Neural progenitor cell (in vitro differentiated cells): Measurements from ENCODE around the gene APOL5. TPM values are rescaled to one million over a fixed set of nuclear protein-coding genes. Genes with fewer than 3 reads are reported as not detected.
"Not testable (repeated sequence)": the region's sequence is repeated elsewhere in the genome, so short reads cannot be mapped to it uniquely, and the experiment has no call there.

Experiments used
- DNase-seq: peaks from one replicate; pipeline ENCODE4 v3.0.0-alpha.2; 2016; ENCODE audit warnings: low spot score
- H2AFZ ChIP-seq: fragments of 200-600 bp; sonication (generic); replicated peaks from 2 replicates; pipeline ENCODE4 v1.6.1; 2016; ENCODE audit warnings: antibody characterized with exemption
- H3F3A ChIP-seq: fragments of 200-600 bp; sonication (generic); 2 replicates; pipeline ENCODE4 v1.6.1; 2016; ENCODE audit warnings: antibody characterized with exemption, low read depth
- H3K27ac ChIP-seq: fragments of 200-600 bp; sonication (generic); 2 replicates; pipeline ENCODE4 v1.5.1; 2016; ENCODE audit warnings: mild to moderate bottlenecking
- H3K27me3 ChIP-seq: fragments of 200-600 bp; sonication (generic); 2 replicates; pipeline ENCODE4 v1.6.1; 2016; ENCODE audit warnings: mild to moderate bottlenecking, moderate library complexity
- H3K36me3 ChIP-seq: fragments of 200-600 bp; sonication (generic); 2 replicates; pipeline ENCODE4 v1.5.1; 2016
- H3K4me1 ChIP-seq: fragments of 200-600 bp; sonication (generic); 2 replicates; pipeline ENCODE4 v1.6.1; 2016; ENCODE audit warnings: mixed run types
- H3K4me2 ChIP-seq: fragments of 200-600 bp; sonication (generic); 2 replicates; pipeline ENCODE4 v1.6.1; 2016
- H3K4me3 ChIP-seq: fragments of 200-600 bp; sonication (generic); 2 replicates; pipeline ENCODE4 v1.5.1; 2016
- H3K79me2 ChIP-seq: fragments of 200-600 bp; sonication (generic); 2 replicates; pipeline ENCODE4 v1.6.1; 2016; ENCODE audit warnings: low read depth
- H3K9ac ChIP-seq: fragments of 200-600 bp; sonication (generic); 2 replicates; pipeline ENCODE4 v1.6.1; 2016
- H3K9me3 ChIP-seq: fragments of 200-600 bp; sonication (generic); 2 replicates; pipeline ENCODE4 v1.5.1; 2016; ENCODE audit warnings: low read depth
- H4K20me1 ChIP-seq: fragments of 200-600 bp; sonication (generic); 2 replicates; pipeline ENCODE4 v1.6.1; 2016; ENCODE audit warnings: low read depth
- H3K27ac Mint-ChIP-seq: 3 replicates; pipeline ENCODE4 v1.8.0; 2021; ENCODE audit warnings: mixed read lengths
- H3K27me3 Mint-ChIP-seq: 2 replicates; pipeline ENCODE4 v1.8.0; 2022; ENCODE audit warnings: low read depth, mild to moderate bottlenecking, inconsistent platforms, moderate library complexity, mixed read lengths; ENCODE audit not compliant: insufficient read depth
- H3K36me3 Mint-ChIP-seq: 3 replicates; pipeline ENCODE4 v1.8.0; 2021; ENCODE audit warnings: mixed read lengths
- H3K4me1 Mint-ChIP-seq: 3 replicates; pipeline ENCODE4 v1.8.0; 2021; ENCODE audit warnings: mixed read lengths
- H3K4me3 Mint-ChIP-seq: 3 replicates; pipeline ENCODE4 v1.8.0; 2021; ENCODE audit warnings: mild to moderate bottlenecking, moderate library complexity, mixed read lengths
- H3K9me3 Mint-ChIP-seq: 3 replicates; pipeline ENCODE4 v1.8.0; 2020; ENCODE audit warnings: mixed read lengths
- EZH2 ChIP-seq: fragments of 200-600 bp; sonication (generic); IDR thresholded peaks from 2 replicates; pipeline ENCODE4 v1.6.1; 2017; ENCODE audit warnings: antibody characterized with exemption, mild to moderate bottlenecking, moderate library complexity
- EZH2phosphoT487 ChIP-seq: fragments of 200-600 bp; sonication (generic); IDR thresholded peaks from 2 replicates; pipeline ENCODE4 v1.6.1; 2017; ENCODE audit warnings: antibody characterized with exemption
- total RNA-seq: library from RNA; depleted of rRNA; stranded (reverse); fragments of >200 nt; gene quantifications from 2 replicates; pipeline ENCODE4 v1.2.3, GENCODE V29; 2015; ENCODE audit warnings: low replicate concordance
- TF ChIP-seq, protein P1 (sequence below): fragments of 200-600 bp; sonication (generic); IDR thresholded peaks from 2 replicates; pipeline ENCODE4 v1.5.1; 2017; ENCODE audit warnings: antibody characterized with exemption, mild to moderate bottlenecking

APOL5 gene, protein sequence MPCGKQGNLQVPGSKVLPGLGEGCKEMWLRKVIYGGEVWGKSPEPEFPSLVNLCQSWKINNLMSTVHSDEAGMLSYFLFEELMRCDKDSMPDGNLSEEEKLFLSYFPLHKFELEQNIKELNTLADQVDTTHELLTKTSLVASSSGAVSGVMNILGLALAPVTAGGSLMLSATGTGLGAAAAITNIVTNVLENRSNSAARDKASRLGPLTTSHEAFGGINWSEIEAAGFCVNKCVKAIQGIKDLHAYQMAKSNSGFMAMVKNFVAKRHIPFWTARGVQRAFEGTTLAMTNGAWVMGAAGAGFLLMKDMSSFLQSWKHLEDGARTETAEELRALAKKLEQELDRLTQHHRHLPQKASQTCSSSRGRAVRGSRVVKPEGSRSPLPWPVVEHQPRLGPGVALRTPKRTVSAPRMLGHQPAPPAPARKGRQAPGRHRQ
- not detected in 2 replicates for total RNA-seq

DNA sequence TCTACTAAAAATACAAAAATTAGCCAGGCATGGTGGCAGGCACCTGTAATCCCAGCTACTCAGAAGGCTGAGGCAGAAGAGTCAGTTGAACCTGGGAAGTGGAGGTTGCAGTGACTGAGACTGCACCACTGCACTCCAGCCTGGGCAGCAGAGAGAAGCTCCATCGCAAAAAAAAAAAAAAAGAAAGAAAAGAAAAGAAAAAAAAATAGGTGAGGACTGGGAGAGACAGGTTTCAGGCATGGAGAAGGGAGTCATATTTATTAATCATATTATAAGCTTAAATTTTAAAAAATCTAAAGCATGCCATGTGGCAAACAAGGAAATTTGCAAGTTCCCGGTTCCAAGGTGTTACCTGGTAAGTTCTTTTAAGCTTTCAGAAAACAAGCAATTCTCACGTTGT is at the start of gene APOL5:
Gene APOL5, plus strand, starts transcription at position 301 of the 400 bp plus-strand sequence. Its CDS starts 0 bp downstream, at position 301.
- no peaks in the 10 kb centered on the region for H3K79me2 ChIP-seq
- no peaks in the 10 kb centered on the region for H4K20me1 ChIP-seq
- H3K9me3 ChIP-seq: no peaks in the 10 kb centered on the region
- H3K27ac ChIP-seq: no peak within 1 kb of the TSS
- TF ChIP-seq, protein P1, sequence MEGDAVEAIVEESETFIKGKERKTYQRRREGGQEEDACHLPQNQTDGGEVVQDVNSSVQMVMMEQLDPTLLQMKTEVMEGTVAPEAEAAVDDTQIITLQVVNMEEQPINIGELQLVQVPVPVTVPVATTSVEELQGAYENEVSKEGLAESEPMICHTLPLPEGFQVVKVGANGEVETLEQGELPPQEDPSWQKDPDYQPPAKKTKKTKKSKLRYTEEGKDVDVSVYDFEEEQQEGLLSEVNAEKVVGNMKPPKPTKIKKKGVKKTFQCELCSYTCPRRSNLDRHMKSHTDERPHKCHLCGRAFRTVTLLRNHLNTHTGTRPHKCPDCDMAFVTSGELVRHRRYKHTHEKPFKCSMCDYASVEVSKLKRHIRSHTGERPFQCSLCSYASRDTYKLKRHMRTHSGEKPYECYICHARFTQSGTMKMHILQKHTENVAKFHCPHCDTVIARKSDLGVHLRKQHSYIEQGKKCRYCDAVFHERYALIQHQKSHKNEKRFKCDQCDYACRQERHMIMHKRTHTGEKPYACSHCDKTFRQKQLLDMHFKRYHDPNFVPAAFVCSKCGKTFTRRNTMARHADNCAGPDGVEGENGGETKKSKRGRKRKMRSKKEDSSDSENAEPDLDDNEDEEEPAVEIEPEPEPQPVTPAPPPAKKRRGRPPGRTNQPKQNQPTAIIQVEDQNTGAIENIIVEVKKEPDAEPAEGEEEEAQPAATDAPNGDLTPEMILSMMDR: no peak
- no peak for TF ChIP-seq EZH2phosphoT487
- H3K27me3 ChIP-seq: no peaks in the 10 kb centered on the region
- no peaks in the 10 kb centered on the region for H3K4me1 ChIP-seq
- Mint-ChIP-seq H3K4me3 (no peak within 1 kb of the TSS), H3K27me3 (peaks cover 5% of the 10 kb centered on the region), H3K36me3 (no peaks in the 10 kb centered on the region), H3K4me1 (no peaks in the 10 kb centered on the region), H3K27ac (no peak within 1 kb of the TSS), H3K9me3 (peaks cover 20% of the 10 kb centered on the region)
- no peak within 1 kb of the TSS for H3K4me2 ChIP-seq
- no peaks in the 10 kb centered on the region for H3F3A ChIP-seq
- no peak within 1 kb of the TSS for H2AFZ ChIP-seq
- no peak for DNase-seq
- no peak within 1 kb of the TSS for H3K9ac ChIP-seq
- H3K36me3 ChIP-seq: no peaks in the 10 kb centered on the region
- no peak within 1 kb of the TSS for H3K4me3 ChIP-seq

DNA sequence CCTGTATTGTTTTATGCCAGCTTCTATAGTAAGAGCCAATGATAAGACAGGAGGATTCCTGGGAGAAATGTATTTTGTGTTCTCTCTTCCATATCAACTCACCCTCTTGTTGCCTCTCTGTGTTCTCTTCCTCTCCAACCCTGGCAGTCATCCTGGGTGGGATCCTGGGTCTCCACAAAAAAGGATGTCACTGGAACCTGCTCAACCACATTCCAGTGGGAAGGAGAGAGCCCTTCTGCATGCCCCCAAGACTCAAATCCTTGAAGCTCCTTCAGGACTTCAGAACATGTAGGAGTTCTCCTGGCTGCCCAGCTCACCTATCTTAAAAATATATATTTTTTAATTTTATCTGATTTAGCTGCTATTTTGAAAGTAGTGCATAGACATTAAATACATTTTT is 43.3 kb upstream of the APOL5 start:
- no peak overlapping the region for H3K9ac ChIP-seq
- no peaks in the 10 kb centered on the region for H3K36me3 ChIP-seq
- Mint-ChIP-seq H3K4me3 (no peak overlapping the region), H3K27ac (no peak overlapping the region), H3K9me3 (peaks cover 20% of the 10 kb centered on the region), H3K27me3 (no peaks in the 10 kb centered on the region), H3K4me1 (peaks cover 2% of the 10 kb centered on the region), H3K36me3 (no peaks in the 10 kb centered on the region)
- no peaks in the 10 kb centered on the region for H4K20me1 ChIP-seq
- H3K9me3 ChIP-seq: peaks cover 5% of the 10 kb centered on the region
- H3K79me2 ChIP-seq: no peaks in the 10 kb centered on the region
- H3F3A ChIP-seq: no peaks in the 10 kb centered on the region
- no peak for TF ChIP-seq EZH2phosphoT487
- TF ChIP-seq, protein P1: no peak
- H2AFZ ChIP-seq: no peak overlapping the region
- H3K4me3 ChIP-seq: no peak overlapping the region
- peaks cover 15% of the 10 kb centered on the region for H3K4me1 ChIP-seq
- no peaks in the 10 kb centered on the region for H3K27me3 ChIP-seq
- no peak for DNase-seq
- no peak overlapping the region for H3K27ac ChIP-seq
- no peak overlapping the region for H3K4me2 ChIP-seq

DNA sequence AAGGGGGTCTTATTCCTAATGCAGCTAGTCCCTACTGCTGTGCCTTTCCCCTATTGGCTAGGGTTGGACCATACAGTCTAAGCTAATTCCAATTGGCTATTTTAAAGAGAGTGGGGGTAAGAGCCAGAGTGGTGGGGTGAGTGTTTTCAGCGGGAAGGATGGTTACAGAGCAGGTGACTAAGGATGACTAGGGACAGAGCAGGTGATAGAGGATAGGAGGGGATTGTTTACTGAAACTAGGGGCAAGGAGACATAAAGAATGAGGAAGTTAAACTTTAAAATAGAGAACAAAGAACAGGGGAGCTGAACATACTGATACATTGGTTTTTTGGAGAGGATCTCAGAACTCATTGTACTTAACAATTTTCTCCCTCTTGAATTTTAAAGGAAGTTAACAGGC is 41.6 kb upstream of the APOL5 start:
- H3F3A ChIP-seq, H3K79me2 ChIP-seq, H3K4me1 Mint-ChIP-seq, H3K4me3 ChIP-seq, H2AFZ ChIP-seq, H4K20me1 ChIP-seq, H3K4me2 ChIP-seq, H3K27me3 Mint-ChIP-seq, H3K27ac Mint-ChIP-seq, H3K27ac ChIP-seq, H3K36me3 Mint-ChIP-seq, H3K9me3 ChIP-seq, H3K36me3 ChIP-seq, DNase-seq, H3K9ac ChIP-seq, H3K27me3 ChIP-seq, H3K4me3 Mint-ChIP-seq: not testable (repeated sequence)
- peaks cover 15% of the 10 kb centered on the region for H3K4me1 ChIP-seq
- H3K9me3 Mint-ChIP-seq: peaks cover 15% of the 10 kb centered on the region

DNA sequence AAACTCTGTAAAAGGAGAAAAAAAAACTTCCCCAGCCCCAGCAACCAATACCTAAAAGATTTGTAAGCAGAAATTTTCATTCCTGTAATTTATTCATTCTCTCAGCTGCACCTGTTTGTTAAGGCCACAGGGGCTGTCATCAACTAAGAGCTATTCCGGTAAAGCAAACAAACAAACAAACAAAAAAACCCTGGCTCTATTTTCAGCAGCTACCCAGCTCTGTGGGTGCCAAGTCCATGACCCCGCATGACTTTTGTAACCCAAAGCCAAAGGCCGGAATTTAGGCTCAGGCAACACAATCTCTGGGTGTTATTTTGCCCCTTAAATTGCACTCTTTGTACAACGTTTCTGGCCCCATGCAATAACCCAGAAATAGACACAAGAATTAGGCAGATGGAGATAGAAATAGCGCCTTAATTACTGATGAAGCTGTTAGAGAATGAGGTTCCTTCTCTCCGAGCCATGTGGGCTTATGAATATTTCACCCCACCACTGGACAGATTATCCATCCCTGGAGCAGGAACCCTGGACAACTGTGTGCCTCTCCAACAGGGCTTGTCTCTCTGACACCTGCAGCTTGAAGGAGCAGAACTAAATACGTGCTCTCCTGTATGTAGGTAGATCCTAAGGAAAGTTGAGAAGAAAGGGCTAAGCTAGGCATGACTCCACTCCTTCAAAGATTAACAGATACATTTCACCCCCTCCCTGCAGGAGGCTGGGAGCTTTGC is 40.0 kb upstream of the APOL5 start:
- no peaks in the 10 kb centered on the region for H3K27me3 Mint-ChIP-seq
- DNase-seq: no peak
- no peaks in the 10 kb centered on the region for H3K27me3 ChIP-seq
- no peaks in the 10 kb centered on the region for H3K79me2 ChIP-seq
- no peak for TF ChIP-seq EZH2phosphoT487
- TF ChIP-seq, protein P1: no peak
- TF ChIP-seq EZH2: no peak
- H3K27ac Mint-ChIP-seq: no peak overlapping the region
- H3K9ac ChIP-seq: no peak overlapping the region
- no peaks in the 10 kb centered on the region for H4K20me1 ChIP-seq
- no peaks in the 10 kb centered on the region for H3K36me3 ChIP-seq
- no peak overlapping the region for H3K27ac ChIP-seq
- H2AFZ ChIP-seq: no peak overlapping the region
- H3K36me3 Mint-ChIP-seq: no peaks in the 10 kb centered on the region
- H3K9me3 ChIP-seq: no peaks in the 10 kb centered on the region
- peaks cover 15% of the 10 kb centered on the region for H3K9me3 Mint-ChIP-seq
- H3K4me2 ChIP-seq: no peak overlapping the region
- peaks cover 15% of the 10 kb centered on the region for H3K4me1 ChIP-seq
- H3K4me1 Mint-ChIP-seq: peaks cover 2% of the 10 kb centered on the region
- H3F3A ChIP-seq: no peaks in the 10 kb centered on the region
- H3K4me3 ChIP-seq: no peak overlapping the region
- no peak overlapping the region for H3K4me3 Mint-ChIP-seq
